Transverse colon (tissue), 4 donors: ENCODE results near the gene LENG1. TPM values are rescaled to one million over a fixed set of nuclear protein-coding genes. Genes with fewer than 3 reads are reported as not detected.

ENCODE experiments used
- DNase-seq: peaks from one replicate; pipeline ENCODE4 v3.0.0-alpha.2; 2019
- H3K27ac ChIP-seq, 4 donors: fragments of 200-600 bp; sonication (generic); 2 replicates each; pipeline ENCODE4 v1.5.1; 2016 to 2018; ENCODE audit warnings: inconsistent platforms in 4 of 4
- H3K27me3 ChIP-seq: fragments of 200-600 bp; sonication (generic); 2 replicates; pipeline ENCODE4 v1.5.1; 2017; ENCODE audit warnings: inconsistent platforms
- H3K36me3 ChIP-seq, 4 donors: fragments of 200-600 bp; sonication (generic); 2 replicates each; pipeline ENCODE4 v1.5.1; 2017 to 2019; ENCODE audit warnings: inconsistent platforms in 4 of 4
- H3K4me1 ChIP-seq, 4 donors: fragments of 200-600 bp; sonication (generic); 2 replicates each; pipeline ENCODE4 v1.5.1; 2017 to 2020; ENCODE audit warnings: inconsistent platforms in 4 of 4
- H3K4me3 ChIP-seq, 4 donors: fragments of 200-600 bp; sonication (generic); 1 replicate in 1 of 4; 2 replicates in 3 of 4; pipeline versions ENCODE4 v1.5.1 to v1.6.1; 2017 to 2019; ENCODE audit warnings: inconsistent platforms in 4 of 4
- H3K9me3 ChIP-seq, 2 donors: fragments of 200-600 bp; sonication (generic); 2 replicates each; pipeline ENCODE4 v1.5.1; 2017 to 2019; ENCODE audit warnings: inconsistent platforms in 2 of 2
- CTCF ChIP-seq, 5 experiments: fragments of 200-600 bp in 3 of 5; fragments of 450-650 bp in 2 of 5; sonication (generic) in 3 of 5; IDR thresholded peaks; 1 replicate in 2 of 5; 2 replicates in 3 of 5; pipeline ENCODE4 v1.5.1; 2016 to 2017; ENCODE audit warnings: antibody characterized with exemption in 5 of 5, inconsistent platforms in 3 of 5, mild to moderate bottlenecking in 2 of 5, moderate library complexity in 1 of 5
- EP300 ChIP-seq: sonication (generic); formaldehyde crosslinking; IDR thresholded peaks from one replicate; pipeline ENCODE4 v1.6.1; 2017; ENCODE audit warnings: antibody characterized with exemption, low read depth
- POLR2A ChIP-seq: fragments of 450-650 bp; IDR thresholded peaks from one replicate; pipeline ENCODE4 v1.6.1; 2016; ENCODE audit warnings: antibody characterized with exemption, mild to moderate bottlenecking, moderate library complexity
- POLR2AphosphoS5 ChIP-seq, 3 donors: sonication (generic); formaldehyde crosslinking; IDR thresholded peaks; one replicate each; pipeline ENCODE4 v1.6.1; 2016; ENCODE audit warnings: antibody characterized with exemption in 3 of 3
- WGBS, 2 donors: methylation state at CpG; one replicate each; pipeline ENCODE4 v1.1.5; 2018; ENCODE audit warnings: low coverage in 1 of 2; 5-methylcytosine and 5-hydroxymethylcytosine counted together
- in situ Hi-C, 4 donors: fragments of 200-750 bp; cut with MboI; loops; one replicate each; pipeline versions ENCODE4 v1.15.0 to v1.15.1; 2017; ENCODE audit warnings: low sequenced_read_pairs in 3 of 4, low pct_ligation_motif_present in 1 of 4, low pct_unique_long_range_greater_than_20kb in 1 of 4
- intact Hi-C: fragments of 100-400 bp; cut with DNase I; formaldehyde crosslinking; loops from one replicate; pipeline ENCODE4 v1.15.1; 2023; ENCODE audit warnings: low total_unique reads
- total RNA-seq, 4 donors: library from RNA; depleted of rRNA; stranded (reverse); fragments of >200 nt; gene quantifications; one replicate each; pipeline ENCODE4 v1.1.0, GENCODE V29; 2016

The LENG1 gene
- total RNA-seq, 4 donors from 2014 or later = 3.4 to 11.1 (median 5.8) TPM

GRCh38 chr19:54206831-54207177, 47.3 kb upstream of the LENG1 start:
- Histone ChIP-seq H3K27me3 (no peaks in the 10 kb centered on the region), H3K4me1 (peaks cover 48 to 96% (median 72%) of the 10 kb centered on the region in 4 donors), H3K27ac (peak overlapping the region; percentile 59 to 90 (median 80)), H3K36me3 (peaks cover 0 to 58% (median 12%) of the 10 kb centered on the region in 4 donors), H3K4me3 (no peak overlapping the region), H3K9me3 (no peaks in the 10 kb centered on the region)
- no peak for DNase-seq
- TF ChIP-seq POLR2AphosphoS5 (IDR thresholded peaks at IDR 0.05) (no peak), EP300 (no peak), CTCF (IDR thresholded peaks at IDR 0.05) (no peak), POLR2A (no peak)
- WGBS, 2 donors = 66% methylated on average over 13 of the region's 13 CpGs; no CpG with 5 or more reads in 1 of the 2 donors
- in situ Hi-C loops (no loop called here), intact Hi-C loops (no loop called here)

- TF ChIP-seq POLR2A = no peak
- no peak for TF ChIP-seq POLR2AphosphoS5 (IDR thresholded peaks at IDR 0.05)
- no peak for TF ChIP-seq CTCF (IDR thresholded peaks at IDR 0.05)
- no peak for TF ChIP-seq EP300
- H3K36me3 ChIP-seq = peaks cover 0 to 58% (median 12%) of the 10 kb centered on the region in 4 donors
- no peak overlapping the region for H3K4me3 ChIP-seq
Observed at GRCh38 chr19:54206030-54206830, 46.7 kb upstream of the LENG1 start.

GRCh38 chr19:54204767-54205468, 45.4 kb upstream of the LENG1 start:
- Histone ChIP-seq H3K4me1 (peaks cover 42 to 88% (median 64%) of the 10 kb centered on the region in 4 donors), H3K4me3 (no peak overlapping the region), H3K9me3 (no peaks in the 10 kb centered on the region), H3K36me3 (peaks cover 0 to 58% (median 12%) of the 10 kb centered on the region in 4 donors), H3K27me3 (no peaks in the 10 kb centered on the region), H3K27ac (peak overlapping the region in 1 of 4 donors; percentile 11)
- TF ChIP-seq POLR2AphosphoS5 (IDR thresholded peaks at IDR 0.05) (no peak), EP300 (no peak), CTCF (IDR thresholded peaks at IDR 0.05) (no peak), POLR2A (no peak)
- DNase-seq = no peak
- WGBS, 2 donors = 68 to 75% methylated on average over 1 to 4 of the region's 4 CpGs
- intact Hi-C loops = no loop called here
- in situ Hi-C loops = no loop called here

More at GRCh38 chr19:54206030-54206830, 46.7 kb upstream of the LENG1 start:
- H3K27ac ChIP-seq = peak overlapping the region; percentile 59 to 90 (median 80)
- intact Hi-C loops = no loop called here
- no peaks in the 10 kb centered on the region for H3K9me3 ChIP-seq
- H3K4me1 ChIP-seq = peaks cover 48 to 98% (median 73%) of the 10 kb centered on the region in 4 donors
- peak; percentile 32 for DNase-seq
- in situ Hi-C loops = no loop called here
- 85% methylated on average over 27 of the region's 27 CpGs; no CpG with 5 or more reads in 1 of the 2 donors for WGBS, 2 donors
- H3K27me3 ChIP-seq = no peaks in the 10 kb centered on the region

GRCh38 chr19:54203151-54203611, 43.7 kb upstream of the LENG1 start:
- Histone ChIP-seq H3K27ac (peak overlapping the region in 3 of 4 donors; percentile 27 to 95 (median 43)), H3K4me1 (peaks cover 25 to 74% (median 48%) of the 10 kb centered on the region in 4 donors), H3K36me3 (peaks cover 0 to 58% (median 12%) of the 10 kb centered on the region in 4 donors), H3K27me3 (no peaks in the 10 kb centered on the region), H3K4me3 (peak overlapping the region in 1 of 4 donors; percentile 24), H3K9me3 (no peaks in the 10 kb centered on the region)
- TF ChIP-seq POLR2AphosphoS5 (IDR thresholded peaks at IDR 0.05) = no peak
- TF ChIP-seq POLR2A = no peak
- TF ChIP-seq EP300 = no peak
- TF ChIP-seq CTCF (IDR thresholded peaks at IDR 0.05) = no peak
- 22 to 32% methylated on average over 3 to 9 of the region's 9 CpGs for WGBS, 2 donors
- intact Hi-C loops (no loop called here), in situ Hi-C loops (no loop called here)
- DNase-seq = no peak
